ENCODE results near the gene ARHGEF11.

ARHGEF11 gene

DNA sequence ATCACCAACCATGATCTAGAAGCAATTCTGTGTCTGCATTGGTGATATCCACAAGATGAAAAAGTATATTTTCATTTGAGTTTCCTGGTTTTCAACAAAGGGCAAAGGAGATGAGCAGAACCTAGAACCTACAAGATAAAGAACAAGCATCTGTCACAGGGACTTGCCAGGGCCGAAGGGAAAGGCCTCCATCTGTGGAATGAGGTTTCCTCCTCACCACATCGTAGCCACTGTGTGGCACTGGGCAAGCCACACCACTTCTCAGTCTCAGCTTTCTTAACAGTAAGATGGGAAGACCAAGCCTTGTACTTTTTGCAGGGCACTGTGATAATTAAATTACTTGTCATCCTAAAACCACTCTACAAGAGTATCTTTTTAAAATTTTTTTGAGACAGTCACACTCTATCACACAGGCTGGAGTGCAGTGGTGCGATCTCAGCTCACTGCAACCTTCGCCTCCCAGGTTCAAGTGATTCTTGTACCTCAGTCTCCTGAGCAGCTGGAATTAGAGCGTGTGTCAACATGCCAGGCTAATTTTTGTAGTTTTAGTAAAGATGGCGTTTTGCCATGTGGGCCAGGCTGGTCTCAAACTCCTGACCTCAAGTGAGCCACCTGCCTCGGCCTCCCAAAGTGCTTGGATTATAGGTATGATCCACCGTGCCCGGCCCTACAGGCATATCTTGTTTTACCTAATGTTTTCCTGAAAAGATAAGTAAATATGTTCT lies 45.8 kb downstream of the ARHGEF11 start:
- no peak for ATAC-seq
- no peaks in the 10 kb centered on the region for H3K36me3 Mint-ChIP-seq (ENCODE audit: low read depth)

DNA sequence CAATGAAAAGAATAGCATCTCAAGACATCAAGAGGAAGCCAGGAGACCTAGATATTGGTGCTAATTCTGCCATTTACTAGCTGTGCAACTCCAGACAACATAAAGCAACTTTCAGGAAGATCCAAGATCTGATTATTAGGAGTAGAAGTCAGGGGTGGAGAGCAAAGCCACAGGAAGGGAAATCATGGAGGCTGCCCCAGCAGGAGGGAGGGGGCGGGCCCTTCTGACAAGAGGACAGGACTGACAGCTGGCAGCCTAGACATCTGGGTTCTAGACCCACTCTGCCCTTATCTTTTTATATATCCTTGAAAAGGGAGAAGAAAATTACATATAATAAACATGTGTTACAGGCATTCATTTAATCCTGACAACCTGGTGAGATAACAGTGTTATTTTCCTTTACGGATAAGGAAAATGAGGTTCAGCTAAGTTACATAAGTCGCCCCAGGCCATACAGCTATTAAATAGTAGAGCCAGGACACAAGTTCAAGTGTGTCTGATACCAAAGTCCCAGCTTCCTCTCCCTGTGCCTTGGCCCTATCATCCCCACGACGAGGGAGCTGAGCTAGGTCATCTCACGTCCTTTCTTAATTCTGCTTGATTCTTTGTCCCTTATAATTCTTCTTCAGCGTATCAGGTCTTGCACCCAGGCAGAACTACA lies 46.6 kb downstream of the ARHGEF11 start:
- no peak for DNase-seq
- Mint-ChIP-seq H3K4me3 (no peak overlapping the region), H3K9me3 (no peaks in the 10 kb centered on the region), H3K4me1 (no peaks in the 10 kb centered on the region), H3K27ac (no peak overlapping the region), H3K36me3 (ENCODE audit: low read depth) (no peaks in the 10 kb centered on the region), H3K27me3 (peaks cover 11% of the 10 kb centered on the region)
- no peak for ATAC-seq

More for the DNA sequence above, 45.8 kb downstream of the ARHGEF11 start:
- Mint-ChIP-seq H3K27me3 (peaks cover 11% of the 10 kb centered on the region), H3K27ac (no peak overlapping the region), H3K4me1 (no peaks in the 10 kb centered on the region), H3K4me3 (no peak overlapping the region), H3K9me3 (no peaks in the 10 kb centered on the region)
- no peak for DNase-seq

DNA sequence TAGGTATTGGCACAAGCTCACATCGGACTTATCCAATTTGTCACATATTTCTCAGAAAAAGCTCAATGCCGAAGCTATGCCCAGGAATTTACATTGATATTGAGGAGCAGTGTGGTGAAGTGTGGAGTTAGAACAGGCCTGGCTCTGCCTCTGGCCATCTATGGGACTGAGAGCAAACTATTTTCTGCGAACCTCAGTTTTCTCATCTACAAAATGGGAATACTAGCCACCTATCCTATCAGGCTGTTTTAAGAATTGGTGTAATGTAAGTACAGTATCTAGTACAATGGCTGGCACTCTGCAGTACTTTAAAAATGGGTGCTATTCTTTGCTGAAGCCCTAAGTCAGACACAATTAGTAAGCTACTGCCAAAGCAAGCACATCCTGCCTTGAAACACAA lies 47.2 kb downstream of the ARHGEF11 start:
- H3K4me1 Mint-ChIP-seq, result no peaks in the 10 kb centered on the region
- H3K27ac Mint-ChIP-seq, result no peak overlapping the region
- peaks cover 11% of the 10 kb centered on the region for H3K27me3 Mint-ChIP-seq
- ATAC-seq (no peak), DNase-seq (no peak)
- no peaks in the 10 kb centered on the region for H3K9me3 Mint-ChIP-seq
- no peak overlapping the region for H3K4me3 Mint-ChIP-seq
- H3K36me3 Mint-ChIP-seq (ENCODE audit: low read depth), result no peaks in the 10 kb centered on the region

DNA sequence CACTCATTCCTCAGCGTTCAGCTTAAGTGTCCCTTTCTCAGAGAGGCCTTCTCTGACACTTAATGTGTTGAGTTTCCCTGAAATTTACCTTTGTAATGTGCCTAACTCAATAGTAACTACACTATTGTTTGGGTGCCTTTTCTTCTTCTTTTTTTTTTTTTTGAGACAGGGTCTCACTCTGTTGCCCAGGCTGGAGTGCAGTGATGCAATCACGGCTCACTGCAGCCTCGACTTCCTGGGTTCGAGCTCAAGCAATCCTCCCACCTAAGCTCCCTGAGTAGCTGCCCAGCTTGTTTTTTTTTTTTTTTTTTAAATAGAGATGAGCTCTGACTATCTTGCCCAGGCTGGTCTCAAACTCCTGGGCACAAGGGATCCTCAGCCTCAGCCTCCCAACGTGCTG lies 50.1 kb downstream of the ARHGEF11 start:
- Mint-ChIP-seq H3K27me3 (peaks cover 11% of the 10 kb centered on the region), H3K4me3 (no peak overlapping the region), H3K27ac (no peak overlapping the region), H3K4me1 (no peaks in the 10 kb centered on the region), H3K9me3 (no peaks in the 10 kb centered on the region), H3K36me3 (ENCODE audit: low read depth) (no peaks in the 10 kb centered on the region)
- DNase-seq, result no peak
- no peak for ATAC-seq

DNA sequence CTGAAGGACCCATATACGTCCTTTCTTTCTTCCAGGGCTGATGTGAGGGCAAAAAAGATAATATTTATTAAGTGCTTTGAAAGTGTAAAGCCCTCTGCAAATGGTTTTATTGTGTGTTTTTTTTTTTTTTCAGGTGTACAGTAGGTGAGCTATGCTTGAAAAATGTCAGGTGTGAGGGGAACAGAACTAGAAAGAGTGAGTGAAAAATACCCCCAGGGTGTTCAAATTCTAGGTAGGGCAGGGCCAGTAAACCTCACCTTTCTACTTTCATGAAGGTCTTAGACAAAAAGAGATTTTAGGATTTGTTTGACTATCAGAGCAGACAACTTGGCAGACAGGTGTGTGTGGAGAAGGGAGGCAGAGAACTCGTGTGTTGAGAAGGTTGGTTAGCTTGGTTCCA lies 51.3 kb downstream of the ARHGEF11 start:
- Mint-ChIP-seq H3K36me3 (ENCODE audit: low read depth) (no peaks in the 10 kb centered on the region), H3K9me3 (no peaks in the 10 kb centered on the region), H3K27me3 (peaks cover 7% of the 10 kb centered on the region), H3K27ac (no peak overlapping the region), H3K4me3 (no peak overlapping the region), H3K4me1 (no peaks in the 10 kb centered on the region)
- no peak for DNase-seq
- ATAC-seq, result no peak

DNA sequence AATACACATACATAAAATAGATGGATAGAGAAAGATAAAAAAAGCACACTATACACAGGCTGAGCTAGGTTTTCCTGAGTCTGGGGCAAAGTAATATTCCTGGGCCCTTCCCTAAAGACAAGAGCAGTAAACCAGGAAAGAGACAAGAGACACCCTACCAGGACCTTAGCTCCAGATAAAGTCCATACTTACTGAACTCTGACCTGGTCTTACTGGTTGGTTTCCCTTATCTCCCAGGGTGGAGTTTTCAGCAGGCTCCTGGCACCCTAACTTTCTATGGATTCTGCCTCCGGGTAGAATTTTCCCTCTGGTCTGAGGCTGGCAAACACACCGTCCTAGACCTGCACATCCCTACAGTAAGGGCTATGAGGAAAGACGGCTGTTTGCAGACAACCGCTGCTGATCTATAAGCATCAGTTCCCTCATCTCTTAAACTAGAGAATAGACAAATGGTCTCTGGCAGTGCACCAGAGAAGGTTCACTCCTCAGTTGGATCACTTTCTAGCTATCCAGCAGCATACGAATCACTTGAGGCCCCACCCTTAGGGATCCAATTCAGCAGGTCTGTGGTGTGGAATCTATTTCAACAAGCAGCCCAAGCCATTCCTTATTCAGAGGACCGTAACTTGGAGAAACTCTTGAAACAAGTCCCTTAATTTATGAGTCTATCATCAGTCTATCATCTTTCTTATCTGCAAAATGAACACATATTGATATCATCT lies 52.0 kb downstream of the ARHGEF11 start:
- Mint-ChIP-seq H3K27me3 (peaks cover 7% of the 10 kb centered on the region), H3K4me3 (no peak overlapping the region), H3K4me1 (no peaks in the 10 kb centered on the region), H3K9me3 (no peaks in the 10 kb centered on the region), H3K36me3 (ENCODE audit: low read depth) (no peaks in the 10 kb centered on the region), H3K27ac (no peak overlapping the region)
- ATAC-seq (no peak), DNase-seq (no peak)

DNA sequence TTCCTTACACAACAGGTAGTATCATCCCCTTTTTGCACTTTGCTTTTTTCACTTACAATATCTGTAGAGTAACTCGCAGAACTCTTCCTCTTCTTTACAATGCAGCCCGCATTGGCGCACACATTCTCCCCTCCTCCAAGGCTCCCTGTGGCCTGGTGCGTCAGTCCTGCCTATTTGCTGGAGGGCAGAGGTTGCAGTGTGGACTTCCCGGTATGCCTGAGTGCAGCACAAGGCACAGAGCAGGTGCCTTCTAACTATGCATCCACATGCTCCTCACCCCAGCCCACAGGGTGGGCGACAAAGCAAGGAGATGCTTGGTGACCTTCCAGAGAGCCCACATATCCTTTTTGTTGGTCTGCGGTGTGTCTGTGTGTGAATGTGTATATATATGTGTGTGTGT lies 53.3 kb downstream of the ARHGEF11 start:
- no peak overlapping the region for H3K27ac Mint-ChIP-seq
- H3K27me3 Mint-ChIP-seq, result peaks cover 7% of the 10 kb centered on the region
- H3K9me3 Mint-ChIP-seq, result no peaks in the 10 kb centered on the region

DNA sequence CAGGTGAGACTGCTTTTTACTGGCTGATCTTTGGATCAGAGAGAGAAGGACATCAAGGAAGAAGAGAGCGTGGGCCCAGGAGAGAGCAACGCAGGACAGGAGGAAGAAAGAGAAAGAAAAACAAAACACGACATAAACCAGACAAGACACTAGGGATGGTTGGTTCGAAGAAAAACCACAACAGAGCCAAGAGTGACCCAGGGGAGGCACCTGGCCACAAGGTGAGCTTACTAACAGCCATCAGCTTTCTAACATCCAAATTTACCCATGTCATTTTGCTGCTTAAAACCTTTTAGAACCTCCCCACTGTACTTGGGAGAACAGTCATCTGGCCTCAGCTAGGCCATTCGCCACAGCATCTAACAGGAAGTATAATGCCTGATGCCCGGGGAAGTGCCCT lies 57.8 kb downstream of the ARHGEF11 start:
- no peak overlapping the region for H3K27ac Mint-ChIP-seq
- peaks cover 7% of the 10 kb centered on the region for H3K27me3 Mint-ChIP-seq
- no peaks in the 10 kb centered on the region for H3K9me3 Mint-ChIP-seq
- no peak for DNase-seq
- no peak for ATAC-seq
- H3K4me3 Mint-ChIP-seq, result no peak overlapping the region
- H3K36me3 Mint-ChIP-seq (ENCODE audit: low read depth), result no peaks in the 10 kb centered on the region
- H3K4me1 Mint-ChIP-seq, result no peaks in the 10 kb centered on the region

More for the DNA sequence above, 53.3 kb downstream of the ARHGEF11 start:
- Mint-ChIP-seq H3K4me3 (no peak overlapping the region), H3K36me3 (ENCODE audit: low read depth) (no peaks in the 10 kb centered on the region), H3K4me1 (no peaks in the 10 kb centered on the region)
- ATAC-seq, result no peak
- no peak for DNase-seq

DNA sequence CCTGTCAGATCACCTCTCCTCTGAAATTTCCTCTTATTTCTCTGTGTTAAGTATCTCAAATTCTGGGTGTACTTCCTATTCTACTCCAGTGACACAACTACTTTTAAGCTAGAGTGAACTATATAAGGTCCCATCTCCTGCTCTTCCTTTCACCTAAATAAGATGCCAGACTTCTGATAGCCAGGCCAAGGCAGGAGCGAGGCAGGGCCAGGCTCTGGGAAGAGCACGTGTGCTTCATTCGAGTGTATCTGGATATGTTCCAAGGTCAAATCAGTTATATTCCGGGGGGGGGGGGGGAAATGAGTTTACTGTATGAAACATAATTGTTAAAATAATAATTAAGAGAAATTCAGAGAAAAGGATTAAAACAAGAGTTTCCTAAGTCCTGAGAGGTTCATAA lies 65.0 kb downstream of the ARHGEF11 start:
- Mint-ChIP-seq H3K36me3 (ENCODE audit: low read depth) (no peaks in the 10 kb centered on the region), H3K4me1 (no peaks in the 10 kb centered on the region), H3K4me3 (no peak overlapping the region), H3K9me3 (no peaks in the 10 kb centered on the region), H3K27me3 (peaks cover 9% of the 10 kb centered on the region), H3K27ac (no peak overlapping the region)
- no peak for DNase-seq
- no peak for ATAC-seq

DNA sequence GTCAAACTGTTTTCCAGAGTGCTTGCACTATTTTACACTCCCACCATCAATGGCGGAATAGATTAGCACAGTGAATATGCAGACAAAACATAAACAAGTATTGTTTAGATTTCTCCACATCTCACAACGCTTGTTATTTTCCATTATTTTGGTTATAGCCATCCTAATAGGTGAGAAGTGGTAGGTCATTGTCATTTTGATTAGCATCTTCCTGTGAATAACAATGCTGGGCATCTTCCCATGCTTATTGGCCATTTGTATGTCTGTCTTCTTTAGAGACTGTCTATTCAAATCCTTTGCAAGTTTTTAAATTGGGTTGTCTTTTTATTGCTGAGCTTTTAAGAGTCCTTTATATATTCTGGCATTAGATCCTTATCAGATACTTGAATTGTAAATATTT lies 70.5 kb downstream of the ARHGEF11 start:
- Mint-ChIP-seq H3K27me3 (peaks cover 9% of the 10 kb centered on the region), H3K4me3 (no peak overlapping the region), H3K27ac (no peak overlapping the region), H3K4me1 (no peaks in the 10 kb centered on the region), H3K36me3 (ENCODE audit: low read depth) (no peaks in the 10 kb centered on the region), H3K9me3 (no peaks in the 10 kb centered on the region)
- DNase-seq, result no peak
- ATAC-seq, result no peak

DNA sequence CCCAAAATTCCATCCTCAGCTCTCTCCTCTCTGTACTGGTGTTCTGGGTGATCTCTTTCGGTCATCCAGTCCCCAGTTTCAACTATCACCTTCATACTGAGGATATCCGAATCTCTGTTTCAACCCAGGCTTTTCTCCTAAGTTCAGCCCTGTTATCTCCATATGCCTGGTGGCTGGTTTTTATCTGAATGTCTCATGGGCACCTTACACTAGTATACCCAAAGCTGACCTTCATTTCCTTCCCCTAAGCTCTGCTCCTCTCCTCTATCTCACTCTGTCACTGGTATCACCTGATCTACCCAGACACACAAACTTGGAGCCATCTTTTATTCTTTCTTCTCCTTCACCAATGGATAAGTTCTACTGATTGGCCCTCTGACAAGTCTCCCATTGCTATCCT lies 72.1 kb downstream of the ARHGEF11 start:
- ATAC-seq (no peak), DNase-seq (no peak)
- H3K36me3 Mint-ChIP-seq (ENCODE audit: low read depth), result no peaks in the 10 kb centered on the region
- no peak overlapping the region for H3K27ac Mint-ChIP-seq
- H3K27me3 Mint-ChIP-seq, result peaks cover 10% of the 10 kb centered on the region
- H3K4me1 Mint-ChIP-seq, result no peaks in the 10 kb centered on the region
- H3K4me3 Mint-ChIP-seq, result no peak overlapping the region
- H3K9me3 Mint-ChIP-seq, result no peaks in the 10 kb centered on the region

DNA sequence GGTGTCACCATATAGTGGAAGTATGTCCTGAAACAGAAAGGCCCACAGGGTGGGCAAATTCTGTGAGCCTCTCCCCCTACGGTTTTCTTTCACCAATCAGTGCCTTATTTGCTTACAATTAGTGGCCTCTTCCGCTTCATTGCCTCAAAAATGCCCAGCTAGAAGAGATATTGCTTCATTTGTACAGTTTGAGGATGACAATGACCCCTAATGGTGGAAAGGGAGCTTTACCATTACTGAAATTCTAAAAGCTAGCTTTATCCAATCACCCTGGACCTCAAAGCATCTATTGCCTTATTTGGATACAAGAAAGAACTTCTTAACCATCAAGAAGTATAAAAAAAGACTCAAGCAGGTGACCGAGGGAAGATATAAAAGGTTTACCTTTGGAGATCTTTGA lies 75.5 kb downstream of the ARHGEF11 start:
- Mint-ChIP-seq H3K4me3 (no peak overlapping the region), H3K9me3 (no peaks in the 10 kb centered on the region), H3K36me3 (ENCODE audit: low read depth) (no peaks in the 10 kb centered on the region), H3K4me1 (no peaks in the 10 kb centered on the region), H3K27me3 (peaks cover 7% of the 10 kb centered on the region), H3K27ac (no peak overlapping the region)
- no peak for DNase-seq
- no peak for ATAC-seq

DNA sequence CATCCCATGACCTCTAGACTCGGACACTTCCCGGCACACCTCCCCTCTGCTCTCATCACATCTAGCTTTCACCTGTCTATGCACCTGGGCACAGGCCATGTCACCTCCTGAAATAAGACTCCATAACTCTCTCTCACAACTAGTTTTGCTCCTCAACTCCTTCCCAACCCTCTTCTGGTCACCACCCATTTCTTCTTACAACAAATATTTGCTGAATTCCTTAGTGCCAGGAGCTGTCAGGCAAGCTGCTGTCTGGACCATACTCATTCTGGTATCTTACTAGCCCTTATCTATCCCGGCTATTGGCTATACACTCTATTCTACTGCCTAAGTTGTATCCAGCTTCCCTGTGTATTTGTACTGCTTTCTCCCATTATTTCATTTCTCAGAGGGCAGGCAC lies 76.0 kb downstream of the ARHGEF11 start:
- Mint-ChIP-seq H3K27ac (no peak overlapping the region), H3K4me1 (no peaks in the 10 kb centered on the region), H3K4me3 (no peak overlapping the region), H3K36me3 (ENCODE audit: low read depth) (no peaks in the 10 kb centered on the region), H3K27me3 (peaks cover 7% of the 10 kb centered on the region), H3K9me3 (no peaks in the 10 kb centered on the region)
- DNase-seq (no peak), ATAC-seq (no peak)

DNA sequence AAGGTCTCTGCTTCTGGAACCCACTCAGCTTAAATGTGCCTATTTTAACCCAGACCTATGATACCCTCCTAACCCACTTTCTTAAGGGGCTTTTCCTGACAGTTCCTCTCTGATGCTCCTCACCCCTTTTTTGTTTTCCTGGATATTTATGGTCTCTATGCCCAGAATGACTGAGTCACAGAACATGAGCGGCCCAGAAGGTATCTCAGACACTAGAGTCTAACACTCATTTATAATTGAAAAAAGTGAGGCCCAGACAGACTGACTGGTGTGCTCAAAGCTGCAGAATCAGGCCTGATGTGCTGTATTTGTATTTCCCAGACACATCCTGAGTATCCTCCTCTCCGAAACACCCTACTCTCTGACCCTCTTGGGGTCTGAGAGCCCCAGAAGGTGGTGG lies 81.1 kb downstream of the ARHGEF11 start:
- peaks cover 23% of the 10 kb centered on the region for H3K4me1 Mint-ChIP-seq
- H3K27me3 Mint-ChIP-seq, result peaks cover 4% of the 10 kb centered on the region
- H3K27ac Mint-ChIP-seq, result no peak overlapping the region
- DNase-seq (no peak), ATAC-seq (no peak)
- no peak overlapping the region for H3K4me3 Mint-ChIP-seq
- no peaks in the 10 kb centered on the region for H3K9me3 Mint-ChIP-seq
- H3K36me3 Mint-ChIP-seq (ENCODE audit: low read depth), result no peaks in the 10 kb centered on the region

DNA sequence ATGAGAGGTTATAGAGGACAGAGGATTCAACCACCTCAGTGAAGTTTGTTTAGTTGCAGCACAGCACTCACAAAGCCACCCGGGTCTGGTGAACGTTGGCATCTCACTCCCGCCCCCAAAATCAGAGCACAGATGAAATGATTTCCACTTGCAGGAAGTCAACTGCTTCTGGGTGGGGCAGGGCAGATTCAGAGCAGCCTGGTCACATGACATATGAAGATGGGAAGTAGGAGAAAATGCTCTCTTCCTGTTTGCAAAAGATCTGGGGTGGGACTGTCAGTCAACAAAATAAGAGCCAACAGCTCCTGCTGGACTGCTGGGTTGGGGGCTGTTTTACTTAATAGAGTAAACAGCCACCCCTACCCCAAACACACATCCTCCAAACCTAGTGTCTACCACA lies 81.9 kb downstream of the ARHGEF11 start:
- DNase-seq (peak; percentile 29), ATAC-seq (peak; percentile 40)
- H3K4me1 Mint-ChIP-seq, result peaks cover 23% of the 10 kb centered on the region
- H3K27me3 Mint-ChIP-seq, result peaks cover 4% of the 10 kb centered on the region
- no peak overlapping the region for H3K27ac Mint-ChIP-seq
- no peaks in the 10 kb centered on the region for H3K9me3 Mint-ChIP-seq
- H3K36me3 Mint-ChIP-seq (ENCODE audit: low read depth), result no peaks in the 10 kb centered on the region
- peak overlapping the region; percentile 56 for H3K4me3 Mint-ChIP-seq
